Pancreas (tissue), 10 donors: Measurements from ENCODE around the gene TXK. TPM values are rescaled to one million over a fixed set of nuclear protein-coding genes. Genes with fewer than 3 reads are reported as not detected.

ENCODE experiments used
- ATAC-seq, 4 donors: fragments of 200-7000 bp; cut with Tn5 transposase; one replicate each; pipeline versions ENCODE4 v1.8.0 to v1.9.1; 2020; ENCODE audit warnings: mild to moderate bottlenecking in 4 of 4, moderate library complexity in 4 of 4
- DNase-seq, 6 donors: peaks; one replicate each; pipeline ENCODE4 v3.0.0-alpha.2; 2020
- FAIRE-seq: peaks from 2 replicates; lab custom pipeline; 2012; peaks lifted over from hg19 to GRCh38; lab: Jason Lieb, UNC
- H3K27ac ChIP-seq, 4 donors: fragments of 200-600 bp; sonication (generic); 1 replicate in 3 of 4; 2 replicates in 1 of 4; pipeline versions ENCODE4 v1.5.0 to v1.8.0; 2020
- H3K27me3 ChIP-seq, 4 donors: fragments of 200-600 bp; one replicate each; pipeline ENCODE4 v1.8.0; 2021
- H3K36me3 ChIP-seq, 3 donors: fragments of 200-600 bp; sonication (generic) in 1 of 3; one replicate each; pipeline versions ENCODE4 v1.5.0 to v1.8.0; 2020 to 2021
- H3K4me1 ChIP-seq, 3 donors: fragments of 200-600 bp; one replicate each; pipeline ENCODE4 v1.8.0; 2021
- H3K4me3 ChIP-seq, 4 donors: fragments of 200-600 bp; sonication (generic) in 2 of 4; one replicate each; pipeline versions ENCODE4 v1.5.0 to v1.8.0; 2020 to 2021
- H3K9me3 ChIP-seq, 4 donors: fragments of 200-600 bp; one replicate each; pipeline ENCODE4 v1.8.0; 2021
- WGBS, 2 donors: extraction: QIAGEN DNeasy Blood & Tissue Kit; methylation state at CpG; one replicate each; pipeline ENCODE4 v1.1.7; 2013; 5-methylcytosine and 5-hydroxymethylcytosine counted together
- intact Hi-C, 3 donors: fragments of 100-400 bp; cut with DNase I; formaldehyde crosslinking; loops; one replicate each; pipeline versions ENCODE4 v1.11.1 to v1.14.2; 2022
- polyA plus RNA-seq, 2 donors: library from polyadenylated mRNA; stranded (reverse); fragments of 200-250 nt; gene quantifications; one replicate each; pipeline ENCODE4 v1.2.3, GENCODE V29; 2013
- total RNA-seq, 6 donors: library from RNA; stranded (reverse); fragmentation: NEBNext Ultra II Directional in 4 of 6; extraction: Animal tissue kit (Norgen Biotek cat#: 25700) in 4 of 6; gene quantifications; one replicate each; pipeline versions ENCODE4 v1.2.1 to v1.2.4, GENCODE V29; 2021 to 2023
- TF ChIP-seq, protein P1 (sequence below), 4 donors: fragments of 200-600 bp; sonication (generic) in 3 of 4; IDR thresholded peaks; one replicate each; pipeline versions ENCODE4 v1.5.0 to v1.8.0; 2021; ENCODE audit warnings: antibody characterized with exemption in 4 of 4
- donor health status: healthy with polysubstance abuse.
- donor health status: DM: no; HTN: no; CAD: no; lungs with moderate emphysema.
- donor health status: DM: no; HTN: no; CAD: no.
- donor health status: control.
- donor health status: control.
- donor health status: Bipolar disorder and iron deficiency.
- donor health status: DM: yes; HTN: yes; CAD: no.
- donor health status: DM: no; HTN: no; CAD: no.
- donor health status: DM: no; HTN: no; CAD: no.
- donor health status: DM: yes; HTN: yes; CAD: no.

Gene TXK
- total and polyA plus RNA-seq, 8 donors, result 0.46 to 1.6 (median 0.75) TPM

DNA sequence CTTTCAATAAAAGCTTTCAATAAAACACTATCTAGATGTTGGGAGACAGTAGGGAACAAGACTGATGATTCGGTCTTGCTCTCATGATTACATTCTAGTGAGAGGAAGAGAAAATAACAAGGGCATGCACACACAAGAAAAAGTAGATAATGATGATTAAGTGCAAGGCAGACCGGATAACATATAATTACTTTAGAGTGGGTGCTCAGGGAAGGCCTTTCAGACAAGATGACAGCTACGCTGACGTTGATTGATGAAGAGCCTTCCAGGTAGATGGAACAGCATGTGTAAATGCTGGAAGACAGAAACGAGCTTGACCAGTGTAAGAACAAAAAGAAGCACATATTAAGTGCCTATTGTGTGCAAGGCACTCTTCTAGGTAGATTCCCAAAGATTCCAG is 43.4 kb downstream of the TXK start:
- H3K36me3 ChIP-seq, result no peaks in the 10 kb centered on the region
- H3K4me3 ChIP-seq, result no peak overlapping the region
- no peak overlapping the region for H3K27ac ChIP-seq
- TF ChIP-seq, protein P1, sequence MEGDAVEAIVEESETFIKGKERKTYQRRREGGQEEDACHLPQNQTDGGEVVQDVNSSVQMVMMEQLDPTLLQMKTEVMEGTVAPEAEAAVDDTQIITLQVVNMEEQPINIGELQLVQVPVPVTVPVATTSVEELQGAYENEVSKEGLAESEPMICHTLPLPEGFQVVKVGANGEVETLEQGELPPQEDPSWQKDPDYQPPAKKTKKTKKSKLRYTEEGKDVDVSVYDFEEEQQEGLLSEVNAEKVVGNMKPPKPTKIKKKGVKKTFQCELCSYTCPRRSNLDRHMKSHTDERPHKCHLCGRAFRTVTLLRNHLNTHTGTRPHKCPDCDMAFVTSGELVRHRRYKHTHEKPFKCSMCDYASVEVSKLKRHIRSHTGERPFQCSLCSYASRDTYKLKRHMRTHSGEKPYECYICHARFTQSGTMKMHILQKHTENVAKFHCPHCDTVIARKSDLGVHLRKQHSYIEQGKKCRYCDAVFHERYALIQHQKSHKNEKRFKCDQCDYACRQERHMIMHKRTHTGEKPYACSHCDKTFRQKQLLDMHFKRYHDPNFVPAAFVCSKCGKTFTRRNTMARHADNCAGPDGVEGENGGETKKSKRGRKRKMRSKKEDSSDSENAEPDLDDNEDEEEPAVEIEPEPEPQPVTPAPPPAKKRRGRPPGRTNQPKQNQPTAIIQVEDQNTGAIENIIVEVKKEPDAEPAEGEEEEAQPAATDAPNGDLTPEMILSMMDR (IDR thresholded peaks at IDR 0.05), result no peak
- H3K4me1 ChIP-seq, result no peaks in the 10 kb centered on the region
- no peak for FAIRE-seq
- no peaks in the 10 kb centered on the region for H3K27me3 ChIP-seq
- intact Hi-C loops, result no loop called here
- no peaks in the 10 kb centered on the region for H3K9me3 ChIP-seq
- WGBS, 2 donors, result 66 to 73% methylated on average over 5 of the region's 5 CpGs
- DNase-seq, result no peak
- ATAC-seq, result no peak

DNA sequence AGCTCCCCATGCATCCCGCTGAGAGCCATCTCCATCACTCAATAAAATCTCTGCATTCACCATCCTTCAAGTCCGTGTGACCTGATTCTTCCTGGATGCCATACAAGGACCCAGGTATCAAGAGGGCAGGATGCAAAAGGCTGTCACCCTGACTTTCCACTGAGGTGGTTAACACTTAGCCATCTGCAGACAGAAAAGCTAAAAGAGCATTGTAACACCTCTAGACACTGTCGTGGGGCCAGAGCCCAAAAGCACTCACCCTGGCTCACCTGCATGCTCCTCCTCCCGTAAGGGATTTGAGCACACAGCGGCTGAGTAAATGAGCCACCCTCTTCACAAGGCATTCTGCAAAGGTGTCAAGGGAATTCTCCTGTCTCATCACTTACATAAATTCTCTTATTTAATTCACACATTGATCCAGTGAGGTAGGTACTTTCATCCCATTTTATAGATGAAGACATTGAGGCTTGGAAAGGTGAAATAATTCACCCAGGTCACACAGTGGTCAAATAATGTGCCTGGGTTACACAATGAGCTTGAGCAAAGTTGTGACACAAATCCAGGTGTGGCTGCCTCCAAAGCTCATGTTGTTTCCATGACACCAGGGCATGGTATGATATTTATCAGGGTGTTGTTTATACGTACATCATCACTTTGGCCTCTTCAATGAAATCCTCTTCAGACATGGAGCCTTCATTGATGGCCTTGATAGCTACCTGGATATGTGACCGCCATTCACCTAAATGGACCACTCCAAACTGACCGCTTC is 48.0 kb downstream of the TXK start:
- no peaks in the 10 kb centered on the region for H3K27me3 ChIP-seq
- DNase-seq (no peak), ATAC-seq (no peak), FAIRE-seq (no peak)
- H3K27ac ChIP-seq, result no peak overlapping the region
- intact Hi-C loops, result loop anchor here in 2 of 3 donors (10.0 kb wide), 3 partner anchors 71 to 411 kb away; partner anchors contain the start of genes CNGA1 (in 1 of the 2) and NIPAL1 (in 1 of the 2)
- TF ChIP-seq, protein P1 (IDR thresholded peaks at IDR 0.05), result no peak
- H3K4me1 ChIP-seq, result no peaks in the 10 kb centered on the region
- H3K4me3 ChIP-seq, result no peak overlapping the region
- H3K36me3 ChIP-seq, result no peaks in the 10 kb centered on the region
- 61 to 65% methylated on average over 8 of the region's 8 CpGs for WGBS, 2 donors
- H3K9me3 ChIP-seq, result no peaks in the 10 kb centered on the region

DNA sequence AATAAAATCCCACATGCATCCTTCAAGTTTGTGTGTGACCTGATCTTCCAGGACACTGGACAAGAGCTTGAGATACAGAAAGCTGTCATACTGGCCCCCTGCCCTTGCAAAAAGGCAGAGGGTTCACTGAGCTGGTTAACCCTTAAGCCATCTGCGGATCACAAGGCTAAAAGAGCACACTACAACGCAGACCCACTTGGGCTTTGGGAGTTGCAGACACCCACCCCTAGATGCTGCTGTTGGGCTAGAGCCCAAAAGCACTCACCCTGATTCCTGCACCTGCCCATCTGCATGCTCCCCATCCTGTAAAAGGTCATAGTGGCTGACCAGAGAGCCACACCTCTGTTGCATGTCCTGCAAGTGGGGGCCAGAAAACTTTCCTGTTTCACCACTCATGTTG is 51.1 kb downstream of the TXK start:
- Histone ChIP-seq H3K36me3 (no peaks in the 10 kb centered on the region), H3K4me3 (no peak overlapping the region), H3K27me3 (no peaks in the 10 kb centered on the region), H3K4me1 (no peaks in the 10 kb centered on the region), H3K9me3 (no peaks in the 10 kb centered on the region), H3K27ac (no peak overlapping the region)
- ATAC-seq (no peak), FAIRE-seq (no peak), DNase-seq (no peak)
- 73 to 76% methylated on average over 2 of the region's 2 CpGs for WGBS, 2 donors
- TF ChIP-seq, protein P1 (IDR thresholded peaks at IDR 0.05), result no peak
- intact Hi-C loops, result loop anchor here in 2 of 3 donors (10.0 kb wide), 3 partner anchors 68 to 408 kb away; partner anchors contain the start of genes CNGA1 (in 1 of the 2) and NIPAL1 (in 1 of the 2)

DNA sequence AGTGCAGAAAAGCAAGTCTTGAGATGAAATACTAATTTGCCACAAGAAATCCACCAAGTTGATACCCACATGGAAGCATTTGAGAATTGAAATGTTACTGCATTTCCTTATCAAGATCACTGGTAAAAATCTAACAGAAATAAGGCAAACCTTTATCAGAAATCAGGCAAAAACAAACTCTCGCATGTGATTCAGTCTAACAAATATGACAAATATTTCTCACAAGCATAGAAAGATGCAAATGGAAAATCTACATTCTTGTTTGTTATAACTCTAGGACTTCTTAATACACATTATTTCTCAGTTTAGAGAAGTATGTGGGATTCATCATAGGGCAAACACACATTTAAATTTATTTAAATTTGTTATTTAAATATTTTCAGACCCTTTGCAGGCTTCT is 52.9 kb downstream of the TXK start:
- intact Hi-C loops, result loop anchor here in 2 of 3 donors (10.0 kb wide), 3 partner anchors 66 to 406 kb away; partner anchors contain the start of genes CNGA1 (in 1 of the 2) and NIPAL1 (in 1 of the 2)
- no peak overlapping the region for H3K4me3 ChIP-seq
- no peak overlapping the region for H3K27ac ChIP-seq
- H3K9me3 ChIP-seq, result no peaks in the 10 kb centered on the region
- no peaks in the 10 kb centered on the region for H3K27me3 ChIP-seq
- H3K4me1 ChIP-seq, result no peaks in the 10 kb centered on the region
- DNase-seq, result no peak
- ATAC-seq, result no peak
- TF ChIP-seq, protein P1 (IDR thresholded peaks at IDR 0.05), result no peak
- no peaks in the 10 kb centered on the region for H3K36me3 ChIP-seq
- 47 to 62% methylated on average over 1 of the region's 1 CpG for WGBS, 2 donors
- FAIRE-seq, result no peak
